ENCODE results near the gene ZMPSTE24.
A peak's percentile ranks its signal among the peaks of the same experiment; 100 is the strongest.
"Not testable (repeated sequence)": the region's sequence is repeated elsewhere in the genome, so short reads cannot be mapped to it uniquely, and the experiment has no call there.

Gene ZMPSTE24

GRCh38 chr1:40257688-40258444, at the start of gene ZMPSTE24:
Gene ZMPSTE24 (plus strand): TSS chr1:40258236. CDS start chr1:40258272, 36 bp downstream.
- DNase-seq = peak; percentile 97

GRCh38 chr1:40210511-40211204, 47.4 kb upstream of the ZMPSTE24 start:
- DNase-seq = no peak

GRCh38 chr1:40218333-40218732, 39.7 kb upstream of the ZMPSTE24 start:
- DNase-seq = no peak

- not testable (repeated sequence) for DNase-seq
These were observed 36.5 kb upstream of the ZMPSTE24 start for GRCh38 chr1:40221471-40221905.

GRCh38 chr1:40221977-40222772, 35.9 kb upstream of the ZMPSTE24 start:
- DNase-seq = no peak

GRCh38 chr1:40224040-40224439, 34.0 kb upstream of the ZMPSTE24 start:
- peak; percentile 18 for DNase-seq

- no peak for DNase-seq
These were observed 31.8 kb upstream of the ZMPSTE24 start for GRCh38 chr1:40226192-40226591.

- DNase-seq = peak; percentile 85
These were observed 25.6 kb upstream of the ZMPSTE24 start for GRCh38 chr1:40232444-40232843.

GRCh38 chr1:40239626-40240025, 18.4 kb upstream of the ZMPSTE24 start:
- DNase-seq = no peak

GRCh38 chr1:40240390-40240789, 17.6 kb upstream of the ZMPSTE24 start:
- no peak for DNase-seq

GRCh38 chr1:40241362-40241761, 16.7 kb upstream of the ZMPSTE24 start:
- DNase-seq = no peak

GRCh38 chr1:40243351-40243750, 14.7 kb upstream of the ZMPSTE24 start:
- DNase-seq = no peak

GRCh38 chr1:40244138-40244744, 13.8 kb upstream of the ZMPSTE24 start:
- DNase-seq = no peak

- no peak for DNase-seq
These were observed 12.3 kb upstream of the ZMPSTE24 start for GRCh38 chr1:40245686-40246085.

- no peak for DNase-seq
These were observed 10.4 kb upstream of the ZMPSTE24 start, which contains the start of gene TMCO2 for GRCh38 chr1:40247655-40248054. Gene TMCO2 (plus strand): TSS chr1:40247937. CDS start chr1:40247994, 57 bp downstream.

- no peak for DNase-seq
These were observed 9.6 kb upstream of the ZMPSTE24 start for GRCh38 chr1:40248412-40248811.

- DNase-seq = no peak
These were observed 6.6 kb upstream of the ZMPSTE24 start for GRCh38 chr1:40251456-40251855.

- DNase-seq = no peak
These were observed 5.4 kb upstream of the ZMPSTE24 start for GRCh38 chr1:40252601-40253000.

GRCh38 chr1:40255231-40255630, 2.8 kb upstream of the ZMPSTE24 start:
- no peak for DNase-seq

- DNase-seq = no peak
These were observed 1.5 kb upstream of the ZMPSTE24 start for GRCh38 chr1:40256401-40257084.

- no peak for DNase-seq
These were observed 736 bp upstream of the ZMPSTE24 start for GRCh38 chr1:40257313-40257687.

GRCh38 chr1:40258445-40258769, 371 bp downstream of the ZMPSTE24 start:
- no peak for DNase-seq

All from stimulated activated CD4-positive, alpha-beta T cell treated with anti-CD3 and anti-CD28 coated beads, Interleukin-15, amount 100 ng/mL, for 24 hours (primary cell).